AG04450 (cell line): ENCODE measurements around the gene ATAD1. TPM values are rescaled to one million over a fixed set of nuclear protein-coding genes. Genes with fewer than 3 reads are reported as not detected.

ENCODE experiments used
- CTCF ChIA-PET: fragments of 300-600, 350-600 bp; formaldehyde crosslinking; extraction: SDS; loops from one replicate; lab custom pipeline; 2022; ENCODE audit warnings: antibody characterized with exemption, inconsistent platforms; lab: Charles Lee
- POLR2A ChIA-PET: fragments of 350-600 bp; formaldehyde crosslinking; extraction: SDS; loops from one replicate; lab custom pipeline; 2021; ENCODE audit warnings: antibody characterized with exemption, inconsistent platforms; lab: Yijun Ruan, JAX
- DNase-seq: peaks from one replicate; pipeline ENCODE4 v3.0.0-alpha.2; 2011; ENCODE audit warnings: low read depth, low spot score
- H3K27ac ChIP-seq: one replicate; pipeline ENCODE4 v1.5.1; 2012; ENCODE audit warnings: low read depth, low read length, control low read depth
- H3K27me3 ChIP-seq: one replicate; pipeline ENCODE4 v1.6.0; 2012; ENCODE audit warnings: low read length; ENCODE audit not compliant: control insufficient read depth, insufficient read depth
- H3K4me3 ChIP-seq: 2 replicates; pipeline ENCODE4 v1.5.1; 2011; ENCODE audit warnings: mild to moderate bottlenecking, low read depth, low read length, control low read depth
- H3K9me3 ChIP-seq: 2 replicates; pipeline ENCODE4 v1.5.1; 2012; ENCODE audit warnings: low read length; ENCODE audit not compliant: control insufficient read depth, insufficient read depth
- polyA plus RNA-seq: library from polyadenylated mRNA; depleted of rRNA; stranded (reverse); fragments of >200 nt; gene quantifications from 2 replicates; pipeline ENCODE4 v1.2.3, GENCODE V29; 2011
- TF ChIP-seq, protein P1 (sequence below): IDR thresholded peaks from 2 replicates; pipeline ENCODE4 v1.5.1; 2011; ENCODE audit warnings: low read depth, low read length, control low read depth, inconsistent platforms

ATAD1 gene
- polyA plus RNA-seq, 1 experiment = 43.7 TPM

DNA sequence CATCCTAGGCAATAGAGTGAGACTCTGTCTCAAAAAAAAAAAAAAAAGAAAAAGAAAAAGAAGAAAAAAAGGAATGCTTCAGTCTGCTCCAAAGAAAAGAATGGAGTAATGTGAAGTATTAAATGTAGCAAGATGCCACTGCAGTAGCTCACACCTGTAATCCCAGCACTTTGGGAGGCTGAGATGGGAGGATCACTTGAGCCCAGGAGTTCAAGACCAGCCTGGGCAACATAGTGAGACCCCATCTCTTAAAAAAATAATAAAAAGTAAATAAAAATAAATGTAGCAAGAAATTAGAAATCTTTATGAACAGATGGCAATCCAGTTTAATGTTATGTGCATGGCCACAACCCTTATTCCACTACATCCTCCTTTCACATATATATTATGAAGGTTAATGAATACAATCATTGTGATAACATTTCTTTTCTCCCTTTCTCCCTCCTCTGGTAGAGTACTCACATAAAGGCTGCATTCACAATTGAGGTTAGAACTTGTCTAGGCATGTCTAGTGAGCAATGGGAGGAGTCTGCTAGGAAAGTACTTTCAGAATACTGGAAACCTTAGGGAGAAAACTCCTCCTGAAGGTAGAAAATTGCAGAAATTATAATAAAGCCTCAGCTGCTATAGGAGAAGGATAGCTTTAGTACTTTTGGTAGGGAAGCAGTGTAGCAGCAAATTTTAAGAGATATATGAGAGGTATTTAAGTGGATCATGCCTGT lies 24.9 kb upstream of the ATAD1 start:
- ChIA-PET CTCF (no interaction called here), POLR2A (no interaction called here)
- TF ChIP-seq, protein P1, sequence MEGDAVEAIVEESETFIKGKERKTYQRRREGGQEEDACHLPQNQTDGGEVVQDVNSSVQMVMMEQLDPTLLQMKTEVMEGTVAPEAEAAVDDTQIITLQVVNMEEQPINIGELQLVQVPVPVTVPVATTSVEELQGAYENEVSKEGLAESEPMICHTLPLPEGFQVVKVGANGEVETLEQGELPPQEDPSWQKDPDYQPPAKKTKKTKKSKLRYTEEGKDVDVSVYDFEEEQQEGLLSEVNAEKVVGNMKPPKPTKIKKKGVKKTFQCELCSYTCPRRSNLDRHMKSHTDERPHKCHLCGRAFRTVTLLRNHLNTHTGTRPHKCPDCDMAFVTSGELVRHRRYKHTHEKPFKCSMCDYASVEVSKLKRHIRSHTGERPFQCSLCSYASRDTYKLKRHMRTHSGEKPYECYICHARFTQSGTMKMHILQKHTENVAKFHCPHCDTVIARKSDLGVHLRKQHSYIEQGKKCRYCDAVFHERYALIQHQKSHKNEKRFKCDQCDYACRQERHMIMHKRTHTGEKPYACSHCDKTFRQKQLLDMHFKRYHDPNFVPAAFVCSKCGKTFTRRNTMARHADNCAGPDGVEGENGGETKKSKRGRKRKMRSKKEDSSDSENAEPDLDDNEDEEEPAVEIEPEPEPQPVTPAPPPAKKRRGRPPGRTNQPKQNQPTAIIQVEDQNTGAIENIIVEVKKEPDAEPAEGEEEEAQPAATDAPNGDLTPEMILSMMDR = peak; percentile 22
- Histone ChIP-seq H3K9me3 (no peaks in the 10 kb centered on the region), H3K27ac (no peak overlapping the region), H3K27me3 (no peaks in the 10 kb centered on the region), H3K4me3 (no peak overlapping the region)
- DNase-seq = peak; percentile 48

DNA sequence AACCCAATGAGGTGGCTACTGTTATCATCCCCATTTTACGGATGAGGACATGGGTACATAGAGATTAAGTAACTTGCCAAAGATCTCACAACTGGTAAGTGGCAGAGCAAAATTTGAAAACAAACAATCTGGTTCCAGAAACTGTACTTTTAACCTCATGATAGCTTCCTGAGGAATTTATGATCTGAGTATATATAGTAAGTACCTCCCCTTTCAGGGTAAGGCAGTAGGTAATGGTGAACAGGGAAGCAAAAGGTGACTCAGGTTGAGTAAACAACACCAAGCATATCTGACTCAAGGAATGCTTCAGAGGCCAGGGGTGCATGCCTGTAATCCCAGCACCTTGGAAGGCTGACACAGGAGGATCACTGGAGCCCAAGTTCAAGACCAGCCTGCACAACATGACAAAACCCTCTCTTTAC lies 24.2 kb upstream of the ATAD1 start:
- Histone ChIP-seq H3K9me3 (no peaks in the 10 kb centered on the region), H3K4me3 (no peak overlapping the region), H3K27ac (no peak overlapping the region), H3K27me3 (no peaks in the 10 kb centered on the region)
- ChIA-PET POLR2A (no interaction called here), CTCF (interaction anchor here (0.7 kb wide), 1 partner anchor 779 kb away, joined by 4 read pairs; no protein-coding TSS in a partner anchor)
- TF ChIP-seq, protein P1 = no peak
- no peak for DNase-seq

GRCh38 chr10:87841186-87841585 lies 23.2 kb upstream of the ATAD1 start:
- Histone ChIP-seq H3K4me3 (no peak overlapping the region), H3K9me3 (no peaks in the 10 kb centered on the region), H3K27me3 (no peaks in the 10 kb centered on the region), H3K27ac (no peak overlapping the region)
- POLR2A ChIA-PET = interaction anchor here (0.7 kb wide), 1 partner anchor 102 kb away, joined by 3 read pairs; no protein-coding TSS in a partner anchor
- no peak for DNase-seq
- CTCF ChIA-PET = interaction anchor here (0.6 to 1.1 kb wide), 3 partner anchors 9 to 69 kb away, joined by 3 to 4 read pairs (median 3); no protein-coding TSS in a partner anchor
- TF ChIP-seq, protein P1 = no peak

GRCh38 chr10:87838650-87839049 lies 20.6 kb upstream of the ATAD1 start:
- H3K27ac ChIP-seq = no peak overlapping the region
- ChIA-PET CTCF (no interaction called here), POLR2A (no interaction called here)
- DNase-seq = no peak
- TF ChIP-seq, protein P1 = no peak
- no peaks in the 10 kb centered on the region for H3K27me3 ChIP-seq
- H3K4me3 ChIP-seq = no peak overlapping the region
- no peaks in the 10 kb centered on the region for H3K9me3 ChIP-seq

DNA sequence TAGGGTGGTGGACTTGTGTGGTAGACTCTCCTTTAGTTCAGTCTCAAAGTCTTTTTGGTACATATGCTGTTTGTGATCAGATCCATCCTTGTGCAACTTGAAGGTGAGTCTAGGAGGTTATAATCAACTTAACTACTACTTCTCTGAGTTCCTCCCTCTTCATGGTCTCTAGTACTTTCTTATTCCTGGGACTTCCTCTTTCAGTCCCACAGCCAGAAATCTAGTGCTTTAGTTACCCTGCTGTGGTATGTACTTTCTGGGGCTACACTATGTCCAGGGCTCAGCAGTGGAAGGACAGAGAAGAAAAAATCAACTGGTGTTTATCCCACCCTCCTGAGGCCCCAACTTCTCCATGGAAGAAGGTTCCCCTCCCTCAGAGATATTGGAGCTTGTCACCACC lies 19.4 kb upstream of the ATAD1 start:
- H3K9me3 ChIP-seq = no peaks in the 10 kb centered on the region
- H3K4me3 ChIP-seq = no peak overlapping the region
- ChIA-PET POLR2A (no interaction called here), CTCF (no interaction called here)
- no peak for DNase-seq
- no peak overlapping the region for H3K27ac ChIP-seq
- TF ChIP-seq, protein P1 = no peak
- no peaks in the 10 kb centered on the region for H3K27me3 ChIP-seq
